Activated gamma-delta T cell treated with anti-CD3 and anti-CD28 coated beads, Interleukin-2, amount 50 U/mL, for 16 hours (primary cell): ENCODE data around the gene RBM10.

Experiments
- DNase-seq: peaks from one replicate; pipeline ENCODE4 v3.0.0-alpha.2; 2020; ENCODE audit warnings: low read depth

Gene RBM10

DNA sequence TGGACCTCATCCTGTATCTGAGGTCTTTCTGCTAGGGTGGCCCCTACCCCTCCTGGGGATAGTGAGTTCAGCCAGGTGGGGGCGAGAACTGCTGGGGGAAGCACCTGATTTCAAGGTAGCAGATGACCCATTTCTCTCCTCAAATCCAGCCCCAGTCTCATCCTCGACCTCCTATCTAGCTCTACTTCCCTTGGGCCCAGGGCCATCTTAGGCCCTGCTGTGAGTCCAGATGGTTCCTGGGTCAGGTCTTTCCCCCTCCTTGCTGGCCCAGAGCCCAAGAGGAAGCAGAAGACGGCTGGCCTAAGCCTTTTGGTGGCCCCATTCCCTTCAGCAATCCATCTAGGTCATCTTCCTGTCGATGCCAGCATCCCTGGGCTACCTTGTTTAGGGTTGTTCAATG is 76.7 kb downstream of the RBM10 start:
- DNase-seq: no peak

DNA sequence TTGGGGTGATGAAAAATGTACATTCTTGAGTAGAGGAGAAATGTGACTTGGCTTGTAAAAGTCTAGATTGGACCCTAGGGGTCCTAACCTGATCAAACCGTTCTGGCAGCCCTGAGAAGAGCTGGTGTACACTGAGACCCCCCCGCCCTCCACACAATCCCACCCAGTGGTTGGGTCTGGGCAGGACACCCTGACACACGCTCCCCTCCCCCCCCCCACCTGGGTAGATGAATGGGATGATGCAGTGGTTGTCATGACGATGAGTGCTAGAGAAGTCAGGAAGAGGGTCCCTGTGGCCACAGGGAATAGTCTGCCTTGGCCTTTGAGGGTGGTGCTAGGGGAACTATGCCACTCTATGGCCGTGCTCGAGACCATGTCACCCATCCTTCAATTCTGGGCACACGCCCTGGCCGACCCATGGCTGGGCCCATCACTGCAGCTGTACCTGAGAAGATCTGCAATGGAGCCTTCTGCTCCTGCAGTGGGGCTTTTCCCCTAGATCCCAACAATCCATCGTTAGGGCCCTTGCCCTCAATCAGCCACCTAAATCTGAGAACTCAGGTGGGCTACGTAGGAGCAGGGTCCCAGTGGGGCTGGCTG is 77.8 kb downstream of the RBM10 start:
- DNase-seq: no peak

- DNase-seq: no peak
Measured at GRCh38 chrX:47223476-47224250, 78.6 kb downstream of the RBM10 start.

DNA sequence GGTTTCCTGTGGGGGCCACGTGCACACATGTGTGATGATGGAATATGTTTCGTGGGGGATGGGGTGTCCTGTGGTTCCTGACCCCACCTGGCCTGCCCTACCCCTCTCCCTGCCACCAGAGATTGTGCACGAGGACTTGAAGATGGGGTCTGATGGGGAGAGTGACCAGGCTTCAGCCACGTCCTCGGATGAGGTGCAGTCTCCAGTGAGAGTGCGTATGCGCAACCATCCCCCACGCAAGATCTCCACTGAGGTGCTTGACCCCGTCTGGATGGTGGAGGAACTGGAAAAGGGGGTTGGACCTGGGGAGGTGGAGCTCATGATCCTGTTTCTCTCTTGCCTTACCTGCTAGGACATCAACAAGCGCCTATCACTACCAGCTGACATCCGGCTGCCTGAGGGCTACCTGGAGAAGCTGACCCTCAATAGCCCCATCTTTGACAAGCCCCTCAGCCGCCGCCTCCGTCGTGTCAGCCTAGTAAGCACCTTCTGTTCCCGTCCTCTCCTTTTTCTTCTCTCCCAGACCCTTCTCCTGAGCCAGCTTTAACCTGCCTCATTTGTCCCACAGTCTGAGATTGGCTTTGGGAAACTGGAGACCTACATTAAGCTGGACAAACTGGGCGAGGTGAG is 79.4 kb downstream of the RBM10 start:
- DNase-seq: no peak

DNA sequence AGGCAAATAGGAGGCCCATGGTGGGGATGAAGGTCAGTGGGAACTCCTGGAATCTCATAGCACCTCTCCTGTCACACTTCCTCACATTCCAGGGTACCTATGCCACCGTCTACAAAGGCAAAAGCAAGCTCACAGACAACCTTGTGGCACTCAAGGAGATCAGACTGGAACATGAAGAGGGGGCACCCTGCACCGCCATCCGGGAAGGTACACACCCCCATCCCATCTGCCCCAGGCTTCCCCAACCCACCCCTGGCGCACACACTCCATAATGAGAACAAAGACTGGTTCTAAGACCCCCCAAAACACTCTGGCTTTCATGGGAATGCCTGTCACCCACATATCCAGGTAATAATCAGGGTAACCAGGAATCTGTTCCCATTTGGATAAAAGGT is 79.9 kb downstream of the RBM10 start:
- DNase-seq: no peak

GRCh38 chrX:47226071-47226470 is 81.0 kb downstream of the RBM10 start:
- DNase-seq: no peak

GRCh38 chrX:47226531-47227333 is 81.7 kb downstream of the RBM10 start:
- DNase-seq: no peak

- no peak for DNase-seq
Measured at GRCh38 chrX:47227334-47227583, 82.2 kb downstream of the RBM10 start.

DNA sequence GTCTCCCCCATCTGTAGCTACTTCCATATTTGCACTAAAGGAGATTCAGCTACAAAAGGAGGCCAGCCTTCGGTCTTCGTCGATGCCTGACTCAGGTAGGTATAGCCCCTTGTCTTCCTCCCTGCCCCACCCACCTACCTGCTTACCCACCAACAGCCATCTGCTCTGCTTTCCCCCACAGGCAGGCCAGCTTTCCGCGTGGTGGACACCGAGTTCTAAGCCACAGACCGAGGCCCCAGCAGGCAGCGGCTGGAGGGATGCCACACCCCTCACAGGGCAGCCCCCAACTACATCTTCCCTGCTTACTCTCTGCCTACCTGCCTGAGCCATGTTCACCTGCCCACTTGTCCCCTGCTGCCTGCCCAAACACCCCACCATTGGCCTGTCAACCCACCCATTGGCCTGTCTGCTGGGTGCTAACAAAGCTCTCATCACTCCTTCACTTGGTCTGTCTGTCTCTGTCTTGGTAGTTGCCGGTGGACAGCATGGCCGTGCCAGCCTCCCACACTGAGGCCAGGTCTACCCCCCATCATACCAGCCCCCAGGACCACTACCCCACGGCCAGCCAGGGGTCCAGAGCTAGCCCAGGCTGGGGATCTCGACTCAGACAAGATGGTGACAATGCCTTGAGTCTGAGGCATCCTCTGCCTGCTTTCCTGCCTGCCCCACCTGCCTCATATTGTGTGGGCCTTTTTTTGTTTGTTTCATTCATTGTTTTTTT is 83.7 kb downstream of the RBM10 start:
- no peak for DNase-seq

DNA sequence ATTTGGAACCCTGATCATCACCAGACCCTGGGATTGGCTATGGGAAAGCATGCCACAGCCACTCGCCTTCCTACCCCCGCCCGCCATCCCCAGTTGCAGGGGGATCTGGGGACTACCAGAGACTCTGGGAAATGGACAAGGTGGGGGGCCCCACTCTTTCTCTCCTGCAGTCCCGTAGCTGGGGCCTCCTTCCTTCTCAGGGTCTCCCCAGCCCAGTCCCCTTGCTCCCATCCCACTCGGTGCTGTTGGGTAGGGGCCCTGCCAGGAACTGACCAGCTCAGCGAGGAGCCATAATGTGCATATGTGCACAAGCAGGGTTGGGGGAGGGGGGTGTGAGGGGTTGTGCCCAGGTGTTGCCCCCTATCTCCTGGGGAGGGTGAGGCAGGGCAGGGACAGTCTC is 84.4 kb downstream of the RBM10 start:
- no peak for DNase-seq

DNA sequence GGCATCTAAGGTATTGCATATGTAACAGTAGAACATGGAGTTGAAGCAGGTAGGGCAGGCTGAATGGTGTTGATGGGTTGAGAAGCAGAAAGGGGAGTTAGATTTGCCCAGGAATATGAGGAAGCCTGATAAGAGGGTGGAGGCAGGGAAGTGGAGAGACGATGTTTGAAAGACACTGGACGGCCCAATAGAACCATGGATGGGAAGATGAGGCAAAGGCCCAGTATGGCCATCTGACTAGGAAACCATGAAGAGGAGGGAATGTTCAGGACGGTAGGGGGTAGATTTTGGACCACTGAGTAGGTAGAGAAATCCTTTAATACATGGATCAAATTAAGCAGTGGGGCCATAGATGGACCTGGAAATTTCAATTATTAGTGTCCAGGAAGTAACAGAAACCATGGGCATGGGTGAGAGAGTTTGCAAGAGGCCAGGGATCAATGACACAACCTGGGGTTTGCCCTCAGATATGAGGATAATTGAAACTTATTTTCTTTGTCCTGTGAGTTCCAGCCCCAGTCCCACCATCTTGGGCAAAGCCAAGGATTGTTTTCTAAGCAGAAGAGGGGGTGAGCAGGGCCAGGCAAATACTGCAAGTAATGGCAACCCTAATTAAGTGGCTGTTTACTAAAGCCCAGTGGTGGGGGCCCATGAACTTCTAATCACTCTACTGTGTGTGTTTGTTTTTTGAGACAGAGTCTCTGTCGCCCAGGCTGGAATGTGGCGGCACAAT is 85.3 kb downstream of the RBM10 start:
- DNase-seq: no peak

- no peak for DNase-seq
Measured at GRCh38 chrX:47231167-47231566, 86.1 kb downstream of the RBM10 start.

DNA sequence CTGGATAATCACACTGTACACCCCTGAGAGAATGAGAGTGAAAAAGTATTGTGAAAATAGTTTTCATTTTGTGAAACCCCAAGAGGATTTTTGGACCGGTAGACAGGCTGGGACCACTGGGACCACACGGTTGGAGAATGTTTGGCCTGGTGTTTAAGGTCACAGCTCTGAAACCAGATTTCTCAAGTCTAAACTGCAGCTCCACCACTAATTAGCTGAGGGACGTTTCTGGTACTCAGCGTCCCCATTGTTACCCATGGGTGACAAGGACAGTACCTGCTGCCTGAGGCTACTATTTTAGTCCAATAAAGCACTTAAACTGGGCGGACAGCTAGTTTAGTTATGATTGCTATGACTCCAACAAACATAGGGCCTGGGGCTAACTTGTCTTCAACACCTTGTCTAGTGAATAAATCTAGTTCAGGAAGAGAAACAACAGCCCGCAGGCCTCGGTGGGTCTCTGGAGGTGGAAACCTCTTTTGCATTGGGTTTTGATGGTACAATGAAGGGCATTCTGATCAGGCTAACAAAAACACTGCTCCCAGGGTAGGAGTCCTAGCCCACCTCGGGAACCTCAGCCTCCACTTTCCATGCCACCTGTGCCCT is 87.3 kb downstream of the RBM10 start:
- DNase-seq: no peak

DNA sequence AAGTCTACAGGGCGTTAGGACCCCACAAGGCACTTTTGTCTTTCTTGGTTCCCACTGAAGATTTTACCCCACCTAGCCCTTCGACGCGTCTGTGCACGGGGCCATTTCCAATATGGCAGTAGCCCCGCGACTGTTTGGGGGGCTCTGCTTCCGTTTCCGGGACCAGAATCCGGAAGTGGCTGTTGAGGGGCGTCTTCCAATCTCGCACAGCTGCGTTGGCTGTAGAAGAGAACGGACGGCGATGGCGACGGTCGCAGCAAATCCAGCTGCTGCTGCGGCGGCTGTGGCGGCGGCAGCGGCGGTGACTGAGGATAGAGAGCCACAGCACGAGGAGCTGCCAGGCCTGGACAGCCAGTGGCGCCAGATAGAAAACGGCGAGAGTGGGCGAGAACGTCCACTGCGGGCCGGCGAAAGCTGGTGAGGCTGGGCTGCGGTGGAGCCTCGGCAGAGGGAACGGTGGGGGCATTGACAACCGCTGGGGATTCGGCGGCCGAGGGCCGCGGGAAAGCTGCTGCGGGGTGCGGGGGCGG is 87.8 kb downstream of the RBM10 start, which contains the start of gene USP11:
Gene USP11, plus strand, starts transcription at position 207 of the 530 bp plus-strand sequence. Its CDS starts 35 bp downstream, at position 242.
- peak; percentile 46 for DNase-seq

DNA sequence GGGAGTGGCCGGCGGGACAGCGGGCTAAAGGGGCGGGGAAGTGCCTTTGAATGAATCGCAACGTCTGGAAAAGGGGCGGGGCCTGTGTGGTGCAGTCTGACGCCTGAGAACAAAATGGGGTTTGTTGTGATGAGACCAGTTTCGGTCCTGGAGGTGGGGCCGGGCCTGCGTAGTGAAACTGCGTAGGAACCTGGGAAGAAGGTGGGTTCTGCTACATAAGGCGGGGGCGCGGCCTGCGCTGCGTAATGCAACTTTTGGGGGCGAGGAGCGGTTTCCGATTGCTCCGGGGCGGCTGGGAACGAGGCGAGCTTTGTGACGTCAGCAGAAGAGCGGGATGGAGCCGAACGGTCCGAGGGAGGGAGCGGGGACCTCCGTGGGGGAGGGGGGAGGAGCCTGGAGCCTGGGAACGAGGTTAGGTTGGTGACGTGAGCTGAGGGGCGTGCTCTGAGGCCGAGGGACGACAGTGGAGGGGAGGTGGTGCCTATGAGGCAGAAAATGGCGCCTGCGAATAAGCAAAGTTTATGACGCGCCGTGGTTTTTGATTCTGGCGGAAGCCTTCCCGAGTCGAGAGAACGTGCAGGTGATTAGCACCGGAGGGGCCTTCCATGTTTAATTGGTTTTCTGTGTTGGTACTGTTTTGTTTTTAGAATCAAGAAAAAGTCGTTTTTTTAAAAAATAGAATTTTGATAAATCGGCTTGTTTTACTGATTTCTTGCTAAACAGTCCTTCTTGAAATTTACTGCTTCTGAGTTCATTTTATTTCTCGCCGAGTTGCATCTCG is 88.5 kb downstream of the RBM10 start:
- DNase-seq: peak; percentile 92

GRCh38 chrX:47234583-47234982 is 89.6 kb downstream of the RBM10 start:
- DNase-seq: no peak

DNA sequence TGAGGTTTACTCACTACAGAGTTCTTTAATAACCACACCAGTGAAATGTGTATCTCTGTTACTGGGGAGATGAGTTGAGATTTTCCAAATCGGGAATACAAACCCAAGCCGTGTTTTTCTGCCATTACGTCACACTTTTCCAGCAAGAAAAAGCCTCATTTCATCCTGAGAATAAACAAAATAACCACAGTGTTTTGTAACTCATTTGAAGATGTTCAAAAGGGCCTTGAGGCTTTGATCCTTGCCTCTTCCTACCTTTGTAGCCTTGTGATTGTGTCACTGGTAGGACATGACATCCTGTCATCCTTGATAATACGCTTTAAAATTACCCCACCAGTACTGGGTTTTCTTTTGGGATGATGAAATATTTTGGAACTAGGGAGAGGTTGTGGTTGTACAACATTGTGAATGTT is 90.7 kb downstream of the RBM10 start:
- DNase-seq: no peak
